HG03354 (cell line): ENCODE data around the gene MAP2K5.

Source experiments
- ATAC-seq: cut with Tn5 transposase; IDR thresholded peaks from one replicate; pipeline ENCODE4 v1.9.1; 2021; ENCODE audit warnings: mild to moderate bottlenecking; ENCODE audit not compliant: unreplicated experiment, poor library complexity, severe bottlenecking

Gene MAP2K5

GRCh38 chr15:67838789-67839332, 296.4 kb downstream of the MAP2K5 start:
- no peak for ATAC-seq

- peak; percentile 11 for ATAC-seq
These were observed 297.0 kb downstream of the MAP2K5 start for GRCh38 chr15:67839499-67839928.

- ATAC-seq = peak; percentile 75
These were observed 297.6 kb downstream of the MAP2K5 start, which contains the start of gene RNU6-1 for GRCh38 chr15:67839929-67840748. RNU6-1 (minus strand) TSS chr15:67840045.

GRCh38 chr15:67840749-67841512, 298.4 kb downstream of the MAP2K5 start:
- ATAC-seq = no peak

DNA sequence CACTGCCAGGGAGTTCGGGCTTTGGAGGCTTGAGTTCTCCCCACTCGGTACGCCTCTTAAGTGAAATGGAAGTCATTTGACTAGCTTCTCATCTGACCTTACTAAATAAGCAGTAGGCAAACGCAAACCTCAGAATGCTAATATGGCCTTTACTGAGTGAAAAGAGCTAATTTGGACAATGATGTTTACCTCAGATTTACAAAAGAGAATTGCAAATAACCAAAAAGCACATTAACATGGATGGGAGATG, 298.9 kb downstream of the MAP2K5 start:
- no peak for ATAC-seq

DNA sequence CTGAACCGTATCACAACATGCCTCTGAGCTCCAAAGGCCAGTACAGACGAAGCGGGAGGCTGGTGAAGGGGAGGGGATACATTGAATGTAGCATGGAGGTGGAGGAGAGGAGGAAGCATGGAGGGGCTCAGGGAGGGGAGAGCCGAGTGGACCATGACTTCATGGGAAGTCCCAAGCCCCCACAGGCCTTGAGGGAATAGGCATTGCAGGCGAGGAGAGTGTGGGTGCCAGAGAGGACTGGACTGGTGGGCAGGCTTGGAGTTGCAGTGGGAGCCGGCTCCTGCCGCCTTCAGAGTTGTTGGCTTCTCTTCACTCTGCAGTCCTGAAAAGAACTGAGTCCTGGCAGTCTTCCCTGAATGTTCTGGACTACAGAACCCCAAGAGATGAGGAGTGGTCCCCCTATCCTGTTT, 300.6 kb downstream of the MAP2K5 start:
- ATAC-seq = no peak

GRCh38 chr15:67843571-67844387, 301.3 kb downstream of the MAP2K5 start:
- ATAC-seq = no peak

GRCh38 chr15:67845974-67846373, 303.5 kb downstream of the MAP2K5 start:
- ATAC-seq = no peak

- no peak for ATAC-seq
These were observed 307.0 kb downstream of the MAP2K5 start for GRCh38 chr15:67849538-67849937.

- no peak for ATAC-seq
These were observed 307.8 kb downstream of the MAP2K5 start for GRCh38 chr15:67850336-67850735.

GRCh38 chr15:67850994-67851571, 308.6 kb downstream of the MAP2K5 start:
- no peak for ATAC-seq

DNA sequence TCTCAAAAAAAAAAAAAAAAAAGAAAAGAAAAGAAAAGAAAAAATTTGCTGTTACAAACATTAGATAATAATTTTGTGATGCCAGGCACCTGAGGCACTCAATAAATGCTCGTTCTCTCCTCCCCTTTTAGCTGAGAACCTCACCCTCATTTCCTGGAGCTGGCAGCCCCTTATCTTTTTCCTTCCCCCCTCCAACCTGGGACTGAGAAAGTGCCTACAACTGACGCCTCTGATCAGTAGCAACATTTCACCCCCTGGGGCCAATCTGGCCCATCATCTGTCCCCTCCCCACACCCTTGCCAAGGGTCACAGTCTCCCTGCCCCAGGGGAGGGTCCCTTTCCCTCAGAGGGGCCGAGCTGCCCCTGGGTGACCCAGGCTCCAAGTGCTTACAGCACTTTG, 309.9 kb downstream of the MAP2K5 start:
- ATAC-seq = no peak

DNA sequence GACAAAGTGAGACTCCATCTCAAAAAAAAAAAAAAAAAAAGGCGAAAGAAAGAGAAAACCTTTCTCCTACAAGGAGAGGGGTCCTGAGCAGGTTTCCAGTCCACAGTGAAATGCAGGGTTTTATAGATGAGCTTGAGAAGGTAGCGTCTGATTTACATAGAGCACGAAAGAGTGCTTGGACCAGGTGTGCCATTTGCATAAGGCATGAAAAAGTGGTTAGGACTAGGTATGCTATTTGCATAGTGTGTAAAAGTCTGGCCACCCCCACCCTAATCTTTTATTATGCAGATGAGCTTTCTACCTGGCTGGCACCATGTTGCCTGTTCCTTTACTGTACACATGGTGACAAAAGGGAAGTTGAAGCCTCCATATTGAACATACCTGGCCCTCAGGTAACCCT, 311.0 kb downstream of the MAP2K5 start:
- ATAC-seq = no peak

DNA sequence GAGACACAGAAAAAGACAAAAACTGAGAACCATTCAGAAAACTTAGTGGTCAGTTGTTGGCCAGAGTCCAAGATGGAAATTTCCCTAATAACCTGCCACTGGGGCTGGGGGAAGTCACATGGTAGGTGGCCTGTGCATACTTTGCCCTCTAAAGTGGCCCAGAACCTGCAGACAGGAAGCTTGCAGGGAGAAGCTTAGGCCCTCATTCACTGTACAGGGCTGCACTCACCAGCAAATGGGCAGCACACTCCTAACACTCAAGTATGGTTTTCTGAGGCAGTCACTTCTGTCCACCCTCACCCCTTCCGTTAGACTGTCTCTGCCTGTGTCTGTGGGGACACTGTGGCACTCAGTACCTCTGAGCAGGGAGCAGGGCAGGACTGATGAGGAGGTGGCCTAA, 311.9 kb downstream of the MAP2K5 start:
- ATAC-seq = no peak

GRCh38 chr15:67855842-67856241, 313.3 kb downstream of the MAP2K5 start:
- no peak for ATAC-seq
